ENCODE measurements around the gene MAP4K3. TPM values are rescaled to one million over a fixed set of nuclear protein-coding genes. Genes with fewer than 3 reads are reported as not detected.

The MAP4K3 gene
- total RNA-seq, 4 donors from 2014 or later, result 49.4 to 89.0 (median 79.2) TPM

DNA sequence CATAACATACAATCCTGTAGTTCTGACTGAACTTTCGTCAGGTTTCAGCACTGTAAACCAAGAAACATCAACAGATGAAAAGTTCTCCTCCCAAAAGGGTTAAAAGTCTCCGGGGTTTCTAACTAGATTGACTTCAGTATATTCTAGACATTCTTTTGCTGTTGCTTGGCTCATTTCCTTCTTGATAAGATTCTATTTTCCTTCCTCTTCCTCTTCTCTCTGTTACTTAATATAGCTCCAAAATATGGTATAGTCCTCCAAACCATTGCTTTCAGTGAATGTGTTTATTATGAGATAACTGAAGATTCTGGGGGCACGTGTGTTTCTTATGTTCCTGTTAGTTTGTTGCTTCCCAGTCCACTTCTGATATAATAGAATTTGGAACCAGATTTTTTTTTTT lies 46.4 kb upstream of the MAP4K3 start:
- no peaks in the 10 kb centered on the region for H3K36me3 ChIP-seq
- no peak for ATAC-seq
- H3K4me1 ChIP-seq, result peaks cover 0 to 10% (median 0%) of the 10 kb centered on the region in 3 donors
- H3K9me3 ChIP-seq, result no peaks in the 10 kb centered on the region
- TF ChIP-seq, protein P1, sequence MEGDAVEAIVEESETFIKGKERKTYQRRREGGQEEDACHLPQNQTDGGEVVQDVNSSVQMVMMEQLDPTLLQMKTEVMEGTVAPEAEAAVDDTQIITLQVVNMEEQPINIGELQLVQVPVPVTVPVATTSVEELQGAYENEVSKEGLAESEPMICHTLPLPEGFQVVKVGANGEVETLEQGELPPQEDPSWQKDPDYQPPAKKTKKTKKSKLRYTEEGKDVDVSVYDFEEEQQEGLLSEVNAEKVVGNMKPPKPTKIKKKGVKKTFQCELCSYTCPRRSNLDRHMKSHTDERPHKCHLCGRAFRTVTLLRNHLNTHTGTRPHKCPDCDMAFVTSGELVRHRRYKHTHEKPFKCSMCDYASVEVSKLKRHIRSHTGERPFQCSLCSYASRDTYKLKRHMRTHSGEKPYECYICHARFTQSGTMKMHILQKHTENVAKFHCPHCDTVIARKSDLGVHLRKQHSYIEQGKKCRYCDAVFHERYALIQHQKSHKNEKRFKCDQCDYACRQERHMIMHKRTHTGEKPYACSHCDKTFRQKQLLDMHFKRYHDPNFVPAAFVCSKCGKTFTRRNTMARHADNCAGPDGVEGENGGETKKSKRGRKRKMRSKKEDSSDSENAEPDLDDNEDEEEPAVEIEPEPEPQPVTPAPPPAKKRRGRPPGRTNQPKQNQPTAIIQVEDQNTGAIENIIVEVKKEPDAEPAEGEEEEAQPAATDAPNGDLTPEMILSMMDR (IDR thresholded peaks at IDR 0.05), result no peak
- no peak for TF ChIP-seq POLR2AphosphoS5 (IDR thresholded peaks at IDR 0.05)
- TF ChIP-seq EP300 (IDR thresholded peaks at IDR 0.05), result no peak
- no peak for TF ChIP-seq POLR2A (IDR thresholded peaks at IDR 0.05)
- no peaks in the 10 kb centered on the region for H3K27me3 ChIP-seq
- WGBS, 2 donors (ENCODE audit: low coverage in 1 of 2), result 47 to 68% methylated on average over 3 of the region's 3 CpGs
- H3K4me3 ChIP-seq, result no peak overlapping the region
- H3K27ac ChIP-seq, result no peak overlapping the region

DNA sequence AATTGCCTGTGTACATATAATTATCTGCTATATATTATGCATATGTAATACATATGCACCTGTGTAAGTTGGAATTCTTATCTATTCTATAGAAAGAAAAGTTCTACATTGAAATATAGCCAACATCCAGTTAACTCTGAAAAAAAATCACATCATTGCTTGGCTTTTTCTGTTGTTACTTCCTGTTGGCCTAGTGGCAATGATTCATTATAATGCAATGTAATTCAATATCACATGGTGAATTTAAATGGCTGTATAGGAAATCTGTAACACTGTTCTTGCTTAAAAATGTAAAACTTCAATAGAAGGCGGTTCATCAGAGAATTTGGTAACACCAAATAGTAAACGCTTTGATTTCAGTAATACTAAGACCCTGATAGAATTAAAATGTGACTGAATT lies 44.5 kb upstream of the MAP4K3 start:
- WGBS, 2 donors (ENCODE audit: low coverage in 1 of 2), result 88 to 92% methylated on average over 2 of the region's 2 CpGs
- no peak for TF ChIP-seq POLR2AphosphoS5 (IDR thresholded peaks at IDR 0.05)
- TF ChIP-seq POLR2A (IDR thresholded peaks at IDR 0.05), result no peak
- no peak for TF ChIP-seq EP300 (IDR thresholded peaks at IDR 0.05)
- TF ChIP-seq, protein P1 (IDR thresholded peaks at IDR 0.05), result no peak
- H3K27me3 ChIP-seq, result no peaks in the 10 kb centered on the region

DNA sequence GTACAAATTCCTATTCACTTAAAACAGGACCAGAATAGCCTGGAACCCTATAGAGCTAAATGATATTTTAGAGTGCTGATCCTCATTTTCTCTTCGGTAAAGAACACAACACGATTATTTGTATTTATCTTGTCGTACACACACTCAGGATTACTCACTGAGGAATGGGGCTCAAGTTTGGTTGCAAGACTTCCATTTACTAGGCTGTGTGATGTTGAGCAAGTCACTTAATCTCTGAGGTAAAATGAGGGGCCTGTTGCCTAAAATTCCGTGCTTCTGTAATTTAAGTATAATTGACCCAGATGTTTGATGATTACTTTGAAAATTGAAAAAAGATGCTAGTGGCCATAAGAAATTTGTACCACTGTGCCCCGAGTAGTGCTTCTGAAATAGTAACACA lies 42.6 kb upstream of the MAP4K3 start:
- H3K27me3 ChIP-seq, result no peaks in the 10 kb centered on the region
- ATAC-seq, result no peak

More for the DNA sequence above, 44.5 kb upstream of the MAP4K3 start:
- peaks cover 0 to 10% (median 0%) of the 10 kb centered on the region in 3 donors for H3K4me1 ChIP-seq
- H3K4me3 ChIP-seq, result no peak overlapping the region
- no peak overlapping the region for H3K27ac ChIP-seq
- no peaks in the 10 kb centered on the region for H3K9me3 ChIP-seq
- H3K36me3 ChIP-seq, result peaks cover 0 to 5% of the 10 kb centered on the region in 2 donors
- ATAC-seq, result no peak

DNA sequence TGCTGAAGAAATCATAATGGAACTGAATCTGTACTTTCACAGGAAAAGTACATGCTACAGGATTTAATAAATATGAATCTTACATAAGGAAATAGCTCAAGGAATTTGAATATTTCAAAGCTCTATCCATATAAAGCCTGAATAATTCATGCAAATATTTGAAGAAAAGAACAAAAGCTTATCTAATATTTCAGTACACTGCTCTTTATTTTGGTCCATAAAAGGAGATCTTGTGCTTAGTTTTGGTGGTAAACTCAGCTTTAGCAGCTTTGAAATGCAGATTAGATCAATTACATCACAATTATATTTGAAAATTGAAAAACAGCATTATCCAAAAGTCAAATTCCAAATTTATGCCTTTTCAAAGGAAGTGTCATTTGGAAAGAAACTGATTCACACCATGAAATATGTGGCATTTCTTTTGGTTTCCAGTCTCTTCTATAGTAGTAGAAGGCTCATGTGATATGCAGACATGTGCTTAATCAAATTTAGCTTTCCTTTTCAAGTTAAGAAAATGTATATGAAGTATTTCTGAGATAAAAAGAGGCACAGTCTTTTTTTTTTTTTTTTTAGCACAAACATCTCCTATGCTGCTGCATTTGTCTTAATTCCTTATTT lies 42.1 kb upstream of the MAP4K3 start:
- H3K27ac ChIP-seq, result no peak overlapping the region
- TF ChIP-seq POLR2AphosphoS5 (IDR thresholded peaks at IDR 0.05) (no peak), EP300 (IDR thresholded peaks at IDR 0.05) (no peak), POLR2A (IDR thresholded peaks at IDR 0.05) (no peak)
- TF ChIP-seq, protein P1 (IDR thresholded peaks at IDR 0.05), result no peak
- H3K9me3 ChIP-seq, result no peaks in the 10 kb centered on the region
- peaks cover 0 to 10% of the 10 kb centered on the region in 2 donors for H3K36me3 ChIP-seq
- ATAC-seq, result no peak
- peaks cover 0 to 2% (median 0%) of the 10 kb centered on the region in 3 donors for H3K4me1 ChIP-seq
- H3K4me3 ChIP-seq, result no peak overlapping the region
- H3K27me3 ChIP-seq, result no peaks in the 10 kb centered on the region

More for the DNA sequence above, 42.6 kb upstream of the MAP4K3 start:
- Histone ChIP-seq H3K36me3 (peaks cover 0 to 10% of the 10 kb centered on the region in 2 donors), H3K9me3 (no peaks in the 10 kb centered on the region), H3K27ac (no peak overlapping the region), H3K4me1 (peaks cover 0 to 7% (median 0%) of the 10 kb centered on the region in 3 donors), H3K4me3 (no peak overlapping the region)
- WGBS, 2 donors (ENCODE audit: low coverage in 1 of 2), result 79 to 81% methylated on average over 5 of the region's 5 CpGs
- TF ChIP-seq POLR2AphosphoS5 (IDR thresholded peaks at IDR 0.05) (no peak), POLR2A (IDR thresholded peaks at IDR 0.05) (no peak), EP300 (IDR thresholded peaks at IDR 0.05) (no peak)
- TF ChIP-seq, protein P1 (IDR thresholded peaks at IDR 0.05), result no peak

DNA sequence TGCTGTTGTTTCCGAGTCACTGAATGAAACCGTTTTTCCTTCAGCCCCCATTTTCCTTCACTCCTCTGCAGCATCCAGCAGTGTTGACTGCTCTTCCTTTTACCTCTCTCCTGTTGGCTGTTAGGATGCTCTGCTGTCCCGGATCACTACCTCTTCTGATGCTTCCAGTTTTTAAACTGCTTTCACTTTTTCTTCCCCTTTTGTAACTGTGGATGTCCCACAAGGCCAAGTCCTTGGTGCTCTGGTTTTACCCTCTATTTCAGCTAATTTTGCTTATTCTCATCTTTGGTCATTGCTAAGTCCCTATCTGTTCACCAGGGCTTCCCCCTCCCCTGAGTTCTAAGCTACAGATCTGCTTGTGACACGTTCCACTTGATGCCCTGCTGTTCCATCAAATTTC lies 39.4 kb upstream of the MAP4K3 start:
- Histone ChIP-seq H3K36me3 (peaks cover 0 to 10% of the 10 kb centered on the region in 2 donors), H3K27me3 (no peaks in the 10 kb centered on the region), H3K9me3 (no peaks in the 10 kb centered on the region), H3K4me1 (no peaks in the 10 kb centered on the region), H3K4me3 (no peak overlapping the region), H3K27ac (no peak overlapping the region)
- ATAC-seq, result no peak
- WGBS, 2 donors (ENCODE audit: low coverage in 1 of 2), result 85 to 100% methylated on average over 1 to 4 of the region's 4 CpGs
- TF ChIP-seq EP300 (IDR thresholded peaks at IDR 0.05) (no peak), POLR2A (IDR thresholded peaks at IDR 0.05) (no peak), POLR2AphosphoS5 (IDR thresholded peaks at IDR 0.05) (no peak)
- TF ChIP-seq, protein P1 (IDR thresholded peaks at IDR 0.05), result no peak
